Liver (tissue), 9 donors: ENCODE measurements around the gene LARGE1. TPM values are rescaled to one million over a fixed set of nuclear protein-coding genes. Genes with fewer than 3 reads are reported as not detected.

Experiments used
- DNase-seq: peaks from one replicate; pipeline ENCODE4 v3.0.0-alpha.2; 2017; ENCODE audit warnings: low spot score
- H3K27ac ChIP-seq, 2 donors: one replicate each; pipeline ENCODE4 v1.7.0; 2013; ENCODE audit warnings: inconsistent platforms in 2 of 2, low read length in 2 of 2, control low read depth in 1 of 2, low read depth in 1 of 2, mild to moderate bottlenecking in 1 of 2
- H3K27me3 ChIP-seq, 4 donors: one replicate each; pipeline versions ENCODE4 v1.6.1 to v1.7.0; 2013; ENCODE audit warnings: low read length in 3 of 4, inconsistent platforms in 1 of 4, mild to moderate bottlenecking in 1 of 4, moderate library complexity in 1 of 4; ENCODE audit not compliant: control insufficient read depth in 4 of 4, insufficient read depth in 4 of 4
- H3K36me3 ChIP-seq, 4 donors: one replicate each; pipeline versions ENCODE4 v1.6.1 to v1.7.0; 2013; ENCODE audit warnings: low read length in 3 of 4, mild to moderate bottlenecking in 3 of 4, low read depth in 1 of 4, moderate library complexity in 1 of 4; ENCODE audit not compliant: control insufficient read depth in 4 of 4, insufficient read depth in 3 of 4
- H3K4me1 ChIP-seq, 4 donors: one replicate each; pipeline versions ENCODE4 v1.6.1 to v1.7.0; 2013; ENCODE audit warnings: low read length in 3 of 4, mild to moderate bottlenecking in 3 of 4, moderate library complexity in 1 of 4; ENCODE audit not compliant: control insufficient read depth in 4 of 4, insufficient read depth in 4 of 4
- H3K4me3 ChIP-seq, 3 donors: one replicate each; pipeline versions ENCODE4 v1.6.1 to v1.7.0; 2013; ENCODE audit warnings: low read length in 3 of 3, control low read depth in 1 of 3, low read depth in 1 of 3, mild to moderate bottlenecking in 1 of 3
- H3K9ac ChIP-seq, 2 donors: one replicate each; pipeline ENCODE4 v1.7.0; 2013; ENCODE audit warnings: low read length in 2 of 2, mild to moderate bottlenecking in 2 of 2, moderate library complexity in 2 of 2, control low read depth in 1 of 2, low read depth in 1 of 2
- H3K9me3 ChIP-seq, 4 donors: one replicate each; pipeline versions ENCODE4 v1.6.1 to v1.7.0; 2013; ENCODE audit warnings: low read length in 3 of 4; ENCODE audit not compliant: control insufficient read depth in 4 of 4
- ATF3 ChIP-seq: IDR thresholded peaks from 2 replicates; pipeline ENCODE4 v1.6.1; 2016; ENCODE audit warnings: antibody characterized with exemption
- CTCF ChIP-seq: fragments of 150-350 bp; IDR thresholded peaks from 2 replicates; pipeline ENCODE4 v1.5.1; 2017; ENCODE audit warnings: improper control_type of control experiment, low read depth, low read length; ENCODE audit not compliant: missing input control
- EGR1 ChIP-seq, 2 donors: IDR thresholded peaks; 2 replicates each; pipeline ENCODE4 v1.6.1; 2016 to 2018; ENCODE audit warnings: antibody characterized with exemption in 2 of 2, low read depth in 2 of 2
- FOXA1 ChIP-seq: IDR thresholded peaks from 2 replicates; pipeline ENCODE4 v1.6.1; 2016; ENCODE audit warnings: antibody characterized with exemption
- FOXA2 ChIP-seq: IDR thresholded peaks from 2 replicates; pipeline ENCODE4 v1.6.1; 2016; ENCODE audit warnings: antibody characterized with exemption
- GABPA ChIP-seq, 2 donors: IDR thresholded peaks in 1 of 2; conservative IDR thresholded peaks in 1 of 2; 2 replicates each; pipeline ENCODE4 v1.6.1; 2016; ENCODE audit warnings: antibody characterized with exemption in 2 of 2, mild to moderate bottlenecking in 1 of 2, moderate library complexity in 1 of 2
- HNF4A ChIP-seq, 2 donors: conservative IDR thresholded peaks; 2 replicates each; pipeline ENCODE4 v1.6.1; 2016; ENCODE audit warnings: antibody characterized with exemption in 2 of 2, mild to moderate bottlenecking in 2 of 2
- HNF4G ChIP-seq: IDR thresholded peaks from 2 replicates; pipeline ENCODE4 v1.6.1; 2016; ENCODE audit warnings: antibody characterized with exemption
- JUND ChIP-seq, 2 donors: IDR thresholded peaks; 2 replicates each; pipeline ENCODE4 v1.6.1; 2016; ENCODE audit warnings: antibody characterized with exemption in 2 of 2
- MAX ChIP-seq: IDR thresholded peaks from 2 replicates; pipeline ENCODE4 v1.6.1; 2016; ENCODE audit warnings: antibody characterized with exemption
- NR2F2 ChIP-seq: IDR thresholded peaks from 2 replicates; pipeline ENCODE4 v1.6.1; 2016; ENCODE audit warnings: antibody characterized with exemption
- RAD21 ChIP-seq, 2 donors: IDR thresholded peaks; 2 replicates each; pipeline ENCODE4 v1.6.1; 2016; ENCODE audit warnings: antibody characterized with exemption in 2 of 2, mild to moderate bottlenecking in 2 of 2
- REST ChIP-seq: IDR thresholded peaks from 2 replicates; pipeline ENCODE4 v1.6.1; 2016; ENCODE audit warnings: antibody characterized with exemption, mild to moderate bottlenecking
- RXRA ChIP-seq, 2 donors: IDR thresholded peaks; 2 replicates each; pipeline ENCODE4 v1.6.1; 2017 to 2018; ENCODE audit warnings: antibody characterized with exemption in 2 of 2, mild to moderate bottlenecking in 1 of 2
- SP1 ChIP-seq: IDR thresholded peaks from 2 replicates; pipeline ENCODE4 v1.6.1; 2018; ENCODE audit warnings: antibody characterized with exemption, mild to moderate bottlenecking
- TAF1 ChIP-seq: conservative IDR thresholded peaks from 2 replicates; pipeline ENCODE4 v1.6.1; 2016; ENCODE audit warnings: antibody characterized with exemption, mild to moderate bottlenecking
- YY1 ChIP-seq: IDR thresholded peaks from 2 replicates; pipeline ENCODE4 v1.6.1; 2016; ENCODE audit warnings: antibody characterized with exemption, mild to moderate bottlenecking
- ZBTB33 ChIP-seq: IDR thresholded peaks from 2 replicates; pipeline ENCODE4 v1.6.1; 2016; ENCODE audit warnings: antibody characterized with exemption
- WGBS: extraction: QIAGEN DNeasy Blood & Tissue Kit; methylation state at CpG from one replicate; pipeline ENCODE4 v1.1.7; 2013; 5-methylcytosine and 5-hydroxymethylcytosine counted together
- polyA plus RNA-seq, 2 donors: library from polyadenylated mRNA; stranded (reverse) in 1 of 2; unstranded in 1 of 2; fragments of 200-250 nt in 1 of 2; fragments of >200 nt in 1 of 2; fragmentation: Nextera tagmentation in 1 of 2; extraction: Ambion mirVana in 1 of 2; gene quantifications; one replicate each; pipeline versions ENCODE4 v1.2.1 to v1.2.3, GENCODE V29; 2013 to 2015
- total RNA-seq, 2 donors: library from RNA; depleted of rRNA; stranded (reverse); fragments of >200 nt; gene quantifications; one replicate each; pipeline ENCODE4 v1.2.3, GENCODE V29; 2014
- donor health status: healthy.
- donor health status: healthy.
- donor health status: healthy.
- donor health status: healthy.
- donor health status: healthy.

The LARGE1 gene
- total and polyA plus RNA-seq, 4 donors = 2.3 to 14.1 (median 5.7) TPM

GRCh38 chr22:33914131-33914530 lies 6.1 kb downstream of the LARGE1 start:
- Histone ChIP-seq H3K4me3 (no peak overlapping the region), H3K36me3 (no peaks in the 10 kb centered on the region), H3K27me3 (no peaks in the 10 kb centered on the region), H3K27ac (no peak overlapping the region), H3K9ac (no peak overlapping the region), H3K4me1 (peaks cover 0 to 19% (median 17%) of the 10 kb centered on the region in 4 donors), H3K9me3 (no peaks in the 10 kb centered on the region)
- DNase-seq = no peak
- 39% methylated on average over 2 of the region's 2 CpGs for WGBS
- TF ChIP-seq CTCF (no peak), GABPA (IDR thresholded peaks at IDR 0.05 in 1 of 2, conservative IDR thresholded peaks at IDR 0.05 in 1 of 2) (no peak), FOXA2 (no peak), EGR1 (IDR thresholded peaks at IDR 0.05; ENCODE audit: low read depth in 2 of 2) (no peak), HNF4A (conservative IDR thresholded peaks at IDR 0.05) (no peak), HNF4G (no peak), RXRA (IDR thresholded peaks at IDR 0.05) (no peak), ATF3 (no peak), YY1 (no peak), JUND (IDR thresholded peaks at IDR 0.05) (no peak)

- no peak overlapping the region for H3K4me3 ChIP-seq
- no peaks in the 10 kb centered on the region for H3K27me3 ChIP-seq
- DNase-seq = no peak
- no peak for TF ChIP-seq EGR1 (IDR thresholded peaks at IDR 0.05; ENCODE audit: low read depth in 2 of 2)
- no peak for TF ChIP-seq FOXA2
- no peak for TF ChIP-seq HNF4G
- peak in 1 of 2 donors; percentile 6 for TF ChIP-seq HNF4A (conservative IDR thresholded peaks at IDR 0.05)
- H3K4me1 ChIP-seq = peaks cover 0 to 14% (median 9%) of the 10 kb centered on the region in 4 donors
- H3K27ac ChIP-seq = no peak overlapping the region
- no peaks in the 10 kb centered on the region for H3K36me3 ChIP-seq
- WGBS = 43% methylated on average over 4 of the region's 4 CpGs
- H3K9me3 ChIP-seq = no peaks in the 10 kb centered on the region
- no peak overlapping the region for H3K9ac ChIP-seq
Observed at GRCh38 chr22:33913188-33913587, 7.1 kb downstream of the LARGE1 start.

GRCh38 chr22:33909911-33910310 lies 10.4 kb downstream of the LARGE1 start:
- H3K27ac ChIP-seq = no peak overlapping the region
- no peak overlapping the region for H3K9ac ChIP-seq
- no peaks in the 10 kb centered on the region for H3K9me3 ChIP-seq
- 91% methylated on average over 6 of the region's 6 CpGs for WGBS
- no peak overlapping the region for H3K4me3 ChIP-seq
- H3K36me3 ChIP-seq = no peaks in the 10 kb centered on the region
- DNase-seq = no peak
- no peak for TF ChIP-seq RAD21 (IDR thresholded peaks at IDR 0.05)
- no peak for TF ChIP-seq FOXA1
- no peak for TF ChIP-seq GABPA (IDR thresholded peaks at IDR 0.05 in 1 of 2, conservative IDR thresholded peaks at IDR 0.05 in 1 of 2)
- no peak for TF ChIP-seq ATF3
- no peak for TF ChIP-seq NR2F2
- TF ChIP-seq MAX = no peak
- TF ChIP-seq ZBTB33 = no peak
- TF ChIP-seq EGR1 (IDR thresholded peaks at IDR 0.05; ENCODE audit: low read depth in 2 of 2) = no peak
- TF ChIP-seq SP1 = no peak
- no peak for TF ChIP-seq REST
- TF ChIP-seq JUND (IDR thresholded peaks at IDR 0.05) = no peak
- TF ChIP-seq TAF1 = no peak
- no peak for TF ChIP-seq HNF4A (conservative IDR thresholded peaks at IDR 0.05)
- no peak for TF ChIP-seq FOXA2
- TF ChIP-seq HNF4G = no peak
- no peak for TF ChIP-seq RXRA (IDR thresholded peaks at IDR 0.05)
- no peak for TF ChIP-seq YY1
- H3K4me1 ChIP-seq = peaks cover 0 to 12% (median 8%) of the 10 kb centered on the region in 4 donors
- H3K27me3 ChIP-seq = no peaks in the 10 kb centered on the region
